ENCODE measurements around the gene LIAS.

The LIAS gene

DNA sequence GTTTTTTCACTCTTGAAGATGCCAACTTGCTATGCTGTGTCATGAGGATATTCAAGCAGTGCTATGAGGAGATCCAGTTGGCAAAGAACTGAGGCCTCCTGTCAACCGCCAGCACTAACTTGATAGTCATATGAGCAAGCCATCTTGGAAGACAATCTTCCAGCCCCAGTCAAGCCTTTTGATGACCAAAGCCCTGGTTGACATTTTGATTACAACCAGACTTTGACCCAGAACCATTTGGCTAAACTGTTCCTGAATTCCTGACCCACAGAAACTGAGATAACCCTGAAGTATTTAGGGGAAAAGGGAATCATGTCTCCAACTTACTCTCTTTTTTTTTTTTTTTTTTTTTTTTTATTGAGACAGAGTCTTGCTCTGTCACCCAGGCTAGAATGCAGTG lies 35.5 kb downstream of the LIAS start:
- peaks cover 8% of the 10 kb centered on the region for H3K36me3 ChIP-seq (replicated peaks; ENCODE audit: low read depth, low read length)
- TF ChIP-seq EZH2phosphoT487 (IDR thresholded peaks at IDR 0.05; ENCODE audit: low read depth): no peak
- no peak overlapping the region for H3K4me2 ChIP-seq (ENCODE audit: low read length)
- H3K9ac ChIP-seq (ENCODE audit: low read length): no peak overlapping the region
- no peaks in the 10 kb centered on the region for H3K27me3 ChIP-seq (ENCODE audit: low read depth, low read length)
- no peak overlapping the region for H3K4me3 ChIP-seq (ENCODE audit: low read length)
- H3K27ac ChIP-seq (ENCODE audit: low read length): no peak overlapping the region
- H3K9me3 ChIP-seq (ENCODE audit: insufficient read depth, low read length): no peaks in the 10 kb centered on the region
- no peaks in the 10 kb centered on the region for H4K20me1 ChIP-seq (ENCODE audit: insufficient read depth, low read length)
- no peaks in the 10 kb centered on the region for H3K4me1 ChIP-seq (ENCODE audit: low read length)
- no peaks in the 10 kb centered on the region for H3K79me2 ChIP-seq (ENCODE audit: low read length)
- no peak overlapping the region for H2AFZ ChIP-seq (ENCODE audit: low read depth, low read length)

DNA sequence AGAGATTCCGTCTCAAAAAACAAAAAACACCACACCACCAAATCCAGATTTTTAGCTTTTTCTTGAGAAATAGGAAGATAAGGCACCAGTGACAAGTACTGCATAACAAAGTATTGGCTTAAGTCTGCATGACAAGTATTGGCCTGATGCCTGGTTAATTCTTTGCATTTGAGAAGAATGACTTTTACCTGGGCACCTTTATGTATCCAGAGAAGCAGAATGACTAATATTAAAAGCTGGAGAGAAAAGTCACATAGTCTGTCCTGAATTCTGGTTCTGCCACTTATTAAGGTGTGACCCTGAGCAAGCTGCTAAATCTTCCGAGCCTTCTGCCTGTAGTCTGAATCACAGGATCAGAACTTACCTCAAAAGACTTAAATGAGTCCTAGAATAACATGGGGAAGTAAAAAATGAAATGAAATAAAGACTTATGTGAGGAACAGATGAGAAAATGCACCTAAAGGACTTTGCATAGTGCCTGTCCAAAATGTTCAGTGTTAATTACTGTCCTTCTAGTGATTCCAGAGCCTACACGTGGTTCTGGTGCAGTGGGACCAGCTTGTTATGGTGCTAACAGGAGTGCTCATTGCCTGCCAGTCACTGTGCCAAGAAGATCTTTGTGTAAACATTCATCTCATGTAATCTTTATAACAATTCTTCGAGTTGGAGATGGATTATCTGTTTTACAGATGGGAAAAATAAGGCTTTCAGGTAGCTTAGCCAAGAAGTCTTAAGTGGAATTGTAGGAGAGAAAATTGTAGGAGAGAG lies 36.8 kb downstream of the LIAS start:
- Histone ChIP-seq H3K9ac (ENCODE audit: low read length) (no peak overlapping the region), H3K27ac (ENCODE audit: low read length) (no peak overlapping the region), H3K4me1 (ENCODE audit: low read length) (no peaks in the 10 kb centered on the region), H3K79me2 (ENCODE audit: low read length) (no peaks in the 10 kb centered on the region), H3K36me3 (replicated peaks; ENCODE audit: low read depth, low read length) (peaks cover 8% of the 10 kb centered on the region), H2AFZ (ENCODE audit: low read depth, low read length) (no peak overlapping the region), H3K27me3 (ENCODE audit: low read depth, low read length) (no peaks in the 10 kb centered on the region), H3K4me3 (ENCODE audit: low read length) (no peak overlapping the region), H3K9me3 (ENCODE audit: insufficient read depth, low read length) (no peaks in the 10 kb centered on the region), H3K4me2 (ENCODE audit: low read length) (no peak overlapping the region), H4K20me1 (ENCODE audit: insufficient read depth, low read length) (no peaks in the 10 kb centered on the region)
- TF ChIP-seq, protein P1, sequence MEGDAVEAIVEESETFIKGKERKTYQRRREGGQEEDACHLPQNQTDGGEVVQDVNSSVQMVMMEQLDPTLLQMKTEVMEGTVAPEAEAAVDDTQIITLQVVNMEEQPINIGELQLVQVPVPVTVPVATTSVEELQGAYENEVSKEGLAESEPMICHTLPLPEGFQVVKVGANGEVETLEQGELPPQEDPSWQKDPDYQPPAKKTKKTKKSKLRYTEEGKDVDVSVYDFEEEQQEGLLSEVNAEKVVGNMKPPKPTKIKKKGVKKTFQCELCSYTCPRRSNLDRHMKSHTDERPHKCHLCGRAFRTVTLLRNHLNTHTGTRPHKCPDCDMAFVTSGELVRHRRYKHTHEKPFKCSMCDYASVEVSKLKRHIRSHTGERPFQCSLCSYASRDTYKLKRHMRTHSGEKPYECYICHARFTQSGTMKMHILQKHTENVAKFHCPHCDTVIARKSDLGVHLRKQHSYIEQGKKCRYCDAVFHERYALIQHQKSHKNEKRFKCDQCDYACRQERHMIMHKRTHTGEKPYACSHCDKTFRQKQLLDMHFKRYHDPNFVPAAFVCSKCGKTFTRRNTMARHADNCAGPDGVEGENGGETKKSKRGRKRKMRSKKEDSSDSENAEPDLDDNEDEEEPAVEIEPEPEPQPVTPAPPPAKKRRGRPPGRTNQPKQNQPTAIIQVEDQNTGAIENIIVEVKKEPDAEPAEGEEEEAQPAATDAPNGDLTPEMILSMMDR (IDR thresholded peaks at IDR 0.05; ENCODE audit: low read depth, low read length): no peak
- TF ChIP-seq EZH2phosphoT487 (IDR thresholded peaks at IDR 0.05; ENCODE audit: low read depth): no peak

DNA sequence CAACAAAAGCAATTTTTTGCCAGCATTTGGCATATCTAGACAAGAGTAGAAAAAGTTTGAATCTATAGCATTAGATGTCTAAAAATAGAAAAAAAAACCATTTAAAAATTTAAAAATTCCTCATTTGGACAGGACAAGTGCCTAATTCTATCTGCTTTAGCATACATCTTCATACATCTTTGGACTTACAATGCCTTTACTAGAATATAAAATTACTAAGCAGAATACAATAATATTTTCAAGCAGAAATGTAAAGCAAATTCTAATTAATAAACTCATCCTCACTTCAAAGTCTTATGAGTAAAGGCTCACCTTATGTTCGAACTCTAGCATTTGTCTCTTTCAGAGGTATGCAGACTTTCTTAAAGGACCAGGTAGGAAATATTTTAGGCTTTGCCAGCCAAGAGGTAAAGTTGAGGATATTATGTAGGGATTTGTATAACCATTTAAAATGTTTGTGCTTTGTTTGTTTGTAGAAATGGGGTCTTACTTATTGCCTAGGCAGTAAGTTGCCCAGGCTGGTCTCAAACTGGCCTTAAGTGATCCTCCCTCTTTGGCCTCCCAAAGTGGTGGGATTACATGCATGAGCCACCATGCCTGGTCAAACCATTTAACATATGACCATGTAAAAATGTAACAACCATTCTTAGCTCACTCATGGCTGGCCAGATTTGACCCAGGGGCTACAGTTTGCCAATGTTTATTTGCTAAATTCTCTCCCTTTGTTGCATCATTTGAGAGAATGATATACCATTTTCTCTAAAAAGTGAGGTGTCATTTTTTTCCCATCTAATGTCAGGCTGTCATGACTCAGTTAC lies 39.3 kb downstream of the LIAS start:
- H3K27me3 ChIP-seq (ENCODE audit: low read depth, low read length): no peaks in the 10 kb centered on the region
- H3K9ac ChIP-seq (ENCODE audit: low read length): no peak overlapping the region
- no peak overlapping the region for H3K4me3 ChIP-seq (ENCODE audit: low read length)
- no peak overlapping the region for H3K27ac ChIP-seq (ENCODE audit: low read length)
- H3K36me3 ChIP-seq (replicated peaks; ENCODE audit: low read depth, low read length): peaks cover 16% of the 10 kb centered on the region
- no peak overlapping the region for H3K4me2 ChIP-seq (ENCODE audit: low read length)
- H2AFZ ChIP-seq (ENCODE audit: low read depth, low read length): no peak overlapping the region
- H3K79me2 ChIP-seq (ENCODE audit: low read length): no peaks in the 10 kb centered on the region
- no peak for TF ChIP-seq EZH2phosphoT487 (IDR thresholded peaks at IDR 0.05; ENCODE audit: low read depth)
- TF ChIP-seq, protein P1 (IDR thresholded peaks at IDR 0.05; ENCODE audit: low read depth, low read length): no peak
- no peaks in the 10 kb centered on the region for H4K20me1 ChIP-seq (ENCODE audit: insufficient read depth, low read length)
- H3K4me1 ChIP-seq (ENCODE audit: low read length): no peaks in the 10 kb centered on the region
- H3K9me3 ChIP-seq (ENCODE audit: insufficient read depth, low read length): no peaks in the 10 kb centered on the region

DNA sequence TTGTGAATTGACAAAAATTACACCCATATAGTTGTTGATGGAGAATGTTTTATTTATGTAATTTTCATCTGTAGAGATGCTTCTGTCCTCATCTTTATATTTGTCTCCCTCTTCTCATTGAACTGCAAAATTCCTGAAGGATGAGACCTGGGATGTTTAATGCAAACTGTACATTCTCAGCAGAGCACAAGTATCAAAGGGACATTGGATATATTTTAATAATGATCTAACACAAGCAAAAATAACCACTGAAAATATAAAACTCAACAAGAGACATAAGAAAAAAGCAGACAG lies 39.8 kb downstream of the LIAS start:
- no peak overlapping the region for H3K4me2 ChIP-seq (ENCODE audit: low read length)

More for the DNA sequence above, 39.8 kb downstream of the LIAS start:
- no peak overlapping the region for H3K4me3 ChIP-seq (ENCODE audit: low read length)
- no peaks in the 10 kb centered on the region for H3K79me2 ChIP-seq (ENCODE audit: low read length)
- no peaks in the 10 kb centered on the region for H3K9me3 ChIP-seq (ENCODE audit: insufficient read depth, low read length)
- TF ChIP-seq, protein P1 (IDR thresholded peaks at IDR 0.05; ENCODE audit: low read depth, low read length): no peak
- TF ChIP-seq EZH2phosphoT487 (IDR thresholded peaks at IDR 0.05; ENCODE audit: low read depth): no peak
- no peaks in the 10 kb centered on the region for H4K20me1 ChIP-seq (ENCODE audit: insufficient read depth, low read length)
- H3K9ac ChIP-seq (ENCODE audit: low read length): no peak overlapping the region
- H3K27ac ChIP-seq (ENCODE audit: low read length): no peak overlapping the region
- H3K36me3 ChIP-seq (replicated peaks; ENCODE audit: low read depth, low read length): peaks cover 22% of the 10 kb centered on the region
- no peaks in the 10 kb centered on the region for H3K4me1 ChIP-seq (ENCODE audit: low read length)
- H2AFZ ChIP-seq (ENCODE audit: low read depth, low read length): no peak overlapping the region
- H3K27me3 ChIP-seq (ENCODE audit: low read depth, low read length): no peaks in the 10 kb centered on the region
